NCI-H2196 (cell line): ENCODE measurements around the gene C14orf180.

Experiments used
- DNase-seq: peaks from one replicate; lab custom pipeline; 2025; ENCODE audit not compliant: unreplicated experiment; lab: John Stamatoyannopoulos, UW

C14orf180 gene

DNA sequence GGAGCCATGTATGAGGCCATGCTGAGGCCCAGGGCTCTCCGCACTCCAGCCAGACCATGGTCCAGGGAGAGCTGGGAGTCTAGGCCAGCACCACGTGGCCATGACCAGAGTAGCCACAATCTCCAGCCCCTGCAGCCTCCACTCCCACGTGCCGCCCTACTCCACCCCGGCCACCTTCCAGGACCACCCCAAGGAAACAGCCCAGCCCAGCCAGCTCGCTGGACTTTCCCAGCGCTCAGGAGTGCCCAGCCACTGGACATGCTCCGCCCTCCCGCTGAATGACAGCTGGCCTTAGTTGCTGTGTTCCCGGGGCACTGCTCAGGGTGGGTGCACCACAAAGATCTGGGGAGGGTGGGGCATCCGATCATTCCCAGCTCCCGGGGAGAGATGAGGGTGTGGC is 2.1 kb upstream of the C14orf180 start:
- no peak for DNase-seq

DNA sequence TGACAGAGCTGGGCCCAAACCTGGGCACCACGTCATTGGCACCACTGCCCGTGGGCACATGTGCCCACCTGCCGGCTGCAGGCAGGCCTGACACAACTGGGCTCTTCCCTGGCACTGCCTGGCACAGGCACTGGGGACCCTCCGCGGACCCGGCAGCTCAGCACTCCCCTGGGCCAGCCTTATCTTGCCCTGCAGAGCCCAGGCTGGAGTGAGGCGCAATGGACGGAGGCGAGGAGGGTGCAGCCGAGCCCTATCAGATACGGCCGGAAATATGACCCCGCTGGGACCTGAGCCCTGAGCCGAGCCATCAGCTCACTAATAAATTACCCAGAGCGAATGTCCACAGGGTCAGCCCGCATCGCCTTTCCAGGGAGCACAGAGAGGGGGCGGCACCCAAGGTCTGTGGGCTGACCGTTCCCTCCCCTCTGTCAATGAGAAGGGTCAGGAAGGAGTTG is 1.7 kb upstream of the C14orf180 start:
- DNase-seq: no peak

DNA sequence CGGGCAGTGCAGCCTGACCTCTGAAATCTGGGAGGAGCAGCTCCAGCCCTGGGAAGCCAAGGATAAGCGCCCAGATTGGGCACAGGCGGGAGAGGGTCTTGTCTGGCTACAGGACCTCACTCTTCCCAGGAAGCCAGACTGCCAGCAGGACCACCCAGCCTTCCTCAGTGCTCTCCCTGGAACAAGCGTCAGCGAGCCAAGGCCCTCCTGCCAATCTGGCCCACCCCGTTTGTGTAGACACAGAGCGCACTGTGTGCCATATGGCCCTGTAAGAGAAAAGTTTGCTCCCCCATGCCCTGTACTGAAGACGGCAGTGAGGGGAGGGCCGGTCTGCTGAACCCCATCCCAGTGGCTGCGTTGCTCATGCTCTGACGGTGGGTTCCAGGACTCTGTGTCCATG is 1.2 kb upstream of the C14orf180 start:
- DNase-seq: no peak

DNA sequence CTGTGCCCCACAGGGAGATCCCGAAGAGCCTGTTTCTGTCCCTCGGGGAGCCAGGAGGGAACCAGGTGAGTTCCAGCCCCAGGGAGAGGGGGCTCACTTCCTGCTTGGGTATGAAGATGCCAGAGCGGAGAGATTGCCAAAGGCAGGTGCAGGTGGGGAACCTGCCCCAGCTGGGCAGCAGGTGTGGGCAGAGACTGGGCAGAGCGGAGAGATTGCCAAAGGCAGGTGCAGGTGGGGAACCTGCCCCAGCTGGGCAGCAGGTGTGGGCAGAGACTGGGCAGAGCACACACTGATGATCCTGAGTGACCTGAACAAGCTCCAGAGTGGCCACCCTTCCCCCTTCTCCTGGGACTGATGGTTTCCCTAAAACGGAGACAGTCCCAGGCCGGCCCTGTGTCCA is 375 bp downstream of the C14orf180 start:
- DNase-seq: peak; percentile 10

DNA sequence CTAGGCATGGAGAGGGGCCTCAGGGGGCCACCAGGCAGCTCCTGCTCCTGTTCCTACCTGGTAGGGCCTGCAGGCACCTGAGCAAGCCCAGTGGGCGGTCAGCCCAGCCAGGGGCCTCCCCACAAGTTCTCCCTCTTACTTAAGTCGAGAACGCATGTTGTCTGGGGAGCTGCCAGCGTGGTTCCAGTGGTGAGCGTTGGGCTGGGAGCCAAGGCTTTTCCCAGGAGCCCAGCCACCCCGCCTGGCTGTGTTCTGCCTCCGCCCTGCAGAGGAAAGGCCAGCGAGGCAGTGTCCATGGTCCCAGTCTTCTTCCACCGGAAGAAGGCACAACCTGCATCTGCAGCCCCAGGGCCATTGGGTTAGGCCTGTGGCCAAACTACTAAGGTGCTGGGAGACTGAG is 1.4 kb downstream of the C14orf180 start:
- DNase-seq: no peak

DNA sequence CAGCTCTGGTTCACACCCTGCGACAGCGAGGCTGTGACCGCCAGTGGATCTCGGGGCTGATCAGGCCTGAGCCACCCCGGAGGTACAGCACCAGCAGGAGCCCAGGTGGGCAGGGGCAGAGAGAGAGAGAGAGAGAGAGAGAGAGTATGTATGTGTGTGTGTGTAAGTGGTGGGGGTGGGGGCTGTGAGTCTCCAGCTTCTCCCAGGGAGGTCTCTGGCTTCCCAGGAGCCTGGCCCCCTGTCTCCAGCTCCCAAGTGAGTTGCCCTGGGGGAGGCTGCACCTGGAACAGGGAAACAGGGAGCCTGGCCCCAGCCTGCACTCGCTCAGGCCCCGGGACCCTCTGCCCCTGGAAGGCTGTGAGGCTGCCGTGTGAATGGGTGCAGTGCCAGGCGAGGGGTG is 2.0 kb downstream of the C14orf180 start:
- DNase-seq: no peak

DNA sequence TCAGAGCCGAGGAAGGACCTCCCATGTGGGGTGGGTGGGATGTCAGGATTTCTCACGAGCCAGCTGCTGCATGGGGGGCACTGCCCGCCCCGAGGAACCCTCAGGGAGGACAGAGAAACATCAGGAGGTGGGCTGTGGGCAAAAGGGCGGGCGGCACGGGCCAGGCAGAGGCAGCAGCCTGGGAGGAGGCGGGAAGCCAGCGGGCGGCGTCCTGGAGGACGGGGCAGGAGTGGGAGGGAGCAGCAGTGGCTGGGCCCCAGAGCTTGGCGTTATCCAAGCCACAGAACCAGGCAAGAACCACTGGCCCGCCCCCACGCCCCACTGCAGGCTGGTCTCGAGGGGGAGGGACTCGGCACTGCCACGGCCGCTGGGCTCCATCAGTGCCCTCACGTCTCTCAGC is 2.4 kb downstream of the C14orf180 start:
- no peak for DNase-seq

DNA sequence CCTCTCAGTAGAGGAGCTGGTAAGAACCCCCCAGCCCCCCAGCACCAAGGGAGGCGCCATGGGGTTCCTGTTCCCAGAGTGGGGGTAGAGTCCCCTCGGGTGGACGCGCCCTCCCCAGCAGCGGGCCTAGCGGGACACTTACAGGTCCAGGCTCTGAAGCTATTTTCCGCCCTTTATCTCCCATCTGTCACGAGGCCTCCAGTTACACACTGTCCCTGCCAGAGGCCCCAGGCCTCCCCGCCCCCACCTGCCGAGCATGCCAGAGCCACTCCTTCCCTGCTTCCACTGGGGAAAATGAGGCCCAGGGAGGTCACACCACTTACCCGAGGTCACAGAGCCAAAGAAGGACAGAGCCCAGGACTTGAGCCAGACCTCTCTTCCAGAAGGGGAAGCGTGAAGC is 3.1 kb downstream of the C14orf180 start:
- DNase-seq: no peak

DNA sequence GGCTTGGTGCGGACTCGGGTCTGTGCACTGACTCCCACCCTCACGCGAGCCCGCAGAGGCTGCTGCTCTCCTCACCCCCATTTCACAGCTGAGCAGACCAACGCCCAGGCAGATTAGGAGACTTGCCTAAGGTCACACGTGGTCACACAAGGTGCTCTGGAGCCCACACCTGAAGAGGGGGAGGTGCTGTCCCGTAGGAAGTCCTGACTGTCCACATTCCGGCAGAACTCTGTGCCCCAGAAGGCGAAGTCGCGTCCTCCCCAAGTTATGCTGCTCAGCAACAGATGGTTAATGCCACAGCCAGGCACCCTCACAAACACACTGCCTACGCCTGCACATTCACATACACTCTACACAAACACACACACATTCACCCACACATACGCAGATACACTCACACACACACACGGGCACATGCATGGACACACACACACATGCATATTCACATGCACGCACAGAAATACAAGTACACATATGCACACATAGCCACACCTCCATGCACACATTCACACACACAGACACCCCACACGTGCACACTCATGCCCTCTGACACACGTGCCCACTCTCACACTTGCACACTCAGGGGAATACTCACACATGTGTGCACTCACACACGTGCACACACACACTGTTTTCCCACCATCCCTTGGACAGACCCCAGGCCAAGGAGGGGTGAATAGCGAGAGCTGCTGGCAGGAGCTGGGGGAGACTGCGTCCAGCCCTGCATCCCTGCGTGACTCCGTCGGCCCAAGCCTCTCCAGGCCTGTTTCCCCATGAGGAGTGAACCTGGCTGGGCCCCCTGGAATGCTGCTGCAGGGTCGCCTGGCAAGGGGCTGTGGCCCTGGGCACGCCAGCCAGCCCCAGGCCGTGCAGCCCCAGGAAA is 4.1 kb downstream of the C14orf180 start:
- no peak for DNase-seq

DNA sequence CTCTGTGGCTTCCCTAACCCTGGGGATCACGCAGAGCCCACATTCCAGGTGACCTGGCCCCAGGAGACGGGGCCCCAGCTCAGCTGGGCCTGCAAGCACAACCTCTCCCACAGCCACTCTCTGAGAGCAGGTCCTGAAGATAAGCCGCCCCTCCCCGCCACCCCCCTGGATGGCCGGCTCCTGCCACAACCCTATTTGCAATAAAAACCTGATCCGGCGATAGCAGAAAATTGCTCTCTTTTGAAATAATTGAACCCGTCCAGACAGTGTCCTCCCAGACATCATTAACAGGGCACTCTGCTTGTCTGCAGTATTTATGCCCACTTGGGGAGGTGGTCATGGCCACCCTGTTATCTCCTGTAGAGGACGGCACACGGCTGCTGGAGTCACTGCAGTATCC is 5.0 kb downstream of the C14orf180 start:
- DNase-seq: no peak

DNA sequence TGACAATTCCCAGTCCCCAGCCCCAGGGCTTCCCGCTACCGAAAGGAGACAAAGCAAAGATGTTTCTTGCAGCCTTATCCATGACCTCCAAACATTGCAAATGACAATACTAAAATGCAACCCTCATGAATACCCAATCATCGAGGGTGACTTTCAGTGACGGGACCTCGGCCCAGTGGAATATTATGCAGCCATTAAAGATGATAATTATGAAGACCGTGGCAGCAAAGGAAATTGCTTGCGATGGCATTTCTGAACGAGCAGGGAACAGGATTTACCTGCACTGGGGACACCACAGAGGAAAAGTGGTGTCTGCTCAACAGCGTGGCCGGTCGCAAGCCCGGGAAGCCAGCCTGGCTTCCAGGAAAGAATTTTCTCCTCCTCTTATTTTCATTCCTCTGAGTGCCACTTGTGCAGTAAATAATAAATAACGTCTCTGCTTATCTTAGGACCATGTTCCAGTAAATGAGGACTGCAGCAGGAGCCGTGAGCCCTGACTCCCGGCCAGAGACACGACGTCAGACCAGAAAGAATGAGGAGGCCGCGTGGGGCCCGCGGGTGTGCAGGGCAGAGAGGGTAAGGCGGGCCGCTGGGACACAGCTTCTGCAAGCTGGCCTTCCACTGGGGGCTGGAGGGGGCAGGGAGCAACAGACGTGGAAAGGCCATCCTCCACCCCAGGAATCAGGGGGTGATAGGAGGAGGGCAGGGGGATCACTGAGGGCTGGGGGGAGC is 6.6 kb downstream of the C14orf180 start:
- no peak for DNase-seq

DNA sequence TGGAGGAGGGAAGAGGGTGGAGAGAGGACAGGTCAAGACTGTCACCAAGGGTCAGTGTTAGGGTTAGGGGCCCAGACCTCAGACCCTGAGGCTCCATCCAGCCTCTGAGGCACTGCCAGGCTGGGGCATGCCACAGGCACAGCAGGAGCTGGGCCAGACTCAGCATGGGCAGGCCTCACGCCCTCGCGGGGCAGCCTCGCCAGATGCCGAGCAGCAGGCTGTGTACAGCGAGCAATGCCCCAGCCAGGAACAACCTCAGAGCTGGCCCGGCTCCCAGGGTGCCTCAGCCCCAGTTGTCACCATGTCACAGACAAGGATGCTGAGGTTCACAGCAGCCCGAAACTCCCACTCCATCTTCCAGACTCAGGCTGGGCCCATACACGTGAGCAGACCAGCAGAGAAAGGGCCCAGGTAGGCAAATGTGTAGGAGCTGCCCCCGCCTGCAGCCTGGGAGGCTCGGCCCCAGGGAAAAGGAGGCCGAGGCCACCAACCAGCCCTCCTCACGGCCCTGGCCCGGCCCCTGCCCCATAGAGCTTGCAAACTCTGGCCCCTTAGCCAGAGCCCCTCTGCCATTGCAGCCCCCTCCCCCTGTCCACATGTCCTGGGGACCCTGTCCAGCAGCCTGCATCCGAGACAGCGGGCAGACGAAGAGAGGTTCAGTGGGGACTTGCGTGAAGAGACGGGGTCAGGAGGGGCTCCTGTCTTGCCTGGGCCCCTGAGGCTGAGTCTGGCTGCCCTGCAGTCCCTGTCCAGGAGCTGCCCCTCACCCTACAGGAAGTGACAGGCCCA is 7.5 kb downstream of the C14orf180 start:
- no peak for DNase-seq

DNA sequence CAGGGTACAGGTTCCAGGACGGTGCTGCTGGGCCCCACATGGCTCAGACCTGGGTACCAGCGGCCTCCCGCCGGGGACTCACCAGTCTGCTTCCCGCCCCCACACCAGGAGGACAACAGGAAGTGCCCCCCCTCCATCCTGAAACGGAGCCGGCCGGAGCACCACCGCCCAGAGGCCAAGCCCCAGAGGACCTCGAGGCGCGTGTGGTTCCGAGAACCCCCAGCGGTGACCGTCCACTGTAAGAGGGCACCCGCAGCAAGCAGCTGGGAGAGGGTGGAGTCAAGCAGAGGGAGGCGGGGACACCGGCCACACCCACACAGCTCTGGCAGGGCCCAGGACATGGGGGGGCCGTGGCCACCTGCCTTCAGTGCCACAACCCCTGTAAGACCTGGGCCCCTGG is 8.1 kb downstream of the C14orf180 start:
- DNase-seq: no peak

DNA sequence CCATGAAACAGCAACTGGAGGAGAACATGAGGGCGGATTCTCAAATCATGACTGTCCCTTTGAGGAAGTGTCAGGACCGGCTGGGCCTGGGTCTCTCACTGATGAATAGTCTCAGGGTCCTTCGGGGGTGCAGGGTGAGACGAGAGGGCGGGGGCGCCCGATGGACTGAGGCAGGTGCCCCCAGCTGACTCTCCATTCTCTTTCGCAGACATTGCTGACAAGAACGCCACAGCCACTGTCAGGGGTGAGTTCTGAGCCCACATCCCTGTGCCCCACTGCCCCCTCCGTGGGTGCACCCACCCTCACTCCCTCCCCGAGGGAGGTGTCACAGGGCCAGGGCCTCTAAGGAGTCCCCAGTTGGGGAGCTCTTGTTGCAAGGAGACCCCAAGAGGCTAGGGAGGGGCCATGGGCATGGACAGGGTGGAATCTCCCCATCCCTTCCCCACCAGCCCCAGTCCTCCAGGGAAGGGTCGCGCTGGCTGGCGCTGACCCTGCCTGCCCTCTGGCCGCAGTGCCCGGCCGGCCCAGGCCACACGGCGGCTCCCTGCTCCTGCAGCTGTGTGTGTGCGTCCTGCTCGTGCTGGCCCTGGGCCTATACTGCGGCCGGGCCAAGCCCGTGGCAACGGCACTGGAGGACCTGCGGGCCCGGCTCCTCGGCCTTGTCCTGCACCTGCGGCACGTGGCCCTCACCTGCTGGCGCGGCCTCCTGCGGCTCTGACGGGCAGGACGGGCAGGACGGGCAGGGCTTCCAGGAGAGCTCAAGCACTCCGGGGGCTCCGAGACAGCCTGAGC is 8.7 kb downstream of the C14orf180 start:
- DNase-seq: peak; percentile 54

DNA sequence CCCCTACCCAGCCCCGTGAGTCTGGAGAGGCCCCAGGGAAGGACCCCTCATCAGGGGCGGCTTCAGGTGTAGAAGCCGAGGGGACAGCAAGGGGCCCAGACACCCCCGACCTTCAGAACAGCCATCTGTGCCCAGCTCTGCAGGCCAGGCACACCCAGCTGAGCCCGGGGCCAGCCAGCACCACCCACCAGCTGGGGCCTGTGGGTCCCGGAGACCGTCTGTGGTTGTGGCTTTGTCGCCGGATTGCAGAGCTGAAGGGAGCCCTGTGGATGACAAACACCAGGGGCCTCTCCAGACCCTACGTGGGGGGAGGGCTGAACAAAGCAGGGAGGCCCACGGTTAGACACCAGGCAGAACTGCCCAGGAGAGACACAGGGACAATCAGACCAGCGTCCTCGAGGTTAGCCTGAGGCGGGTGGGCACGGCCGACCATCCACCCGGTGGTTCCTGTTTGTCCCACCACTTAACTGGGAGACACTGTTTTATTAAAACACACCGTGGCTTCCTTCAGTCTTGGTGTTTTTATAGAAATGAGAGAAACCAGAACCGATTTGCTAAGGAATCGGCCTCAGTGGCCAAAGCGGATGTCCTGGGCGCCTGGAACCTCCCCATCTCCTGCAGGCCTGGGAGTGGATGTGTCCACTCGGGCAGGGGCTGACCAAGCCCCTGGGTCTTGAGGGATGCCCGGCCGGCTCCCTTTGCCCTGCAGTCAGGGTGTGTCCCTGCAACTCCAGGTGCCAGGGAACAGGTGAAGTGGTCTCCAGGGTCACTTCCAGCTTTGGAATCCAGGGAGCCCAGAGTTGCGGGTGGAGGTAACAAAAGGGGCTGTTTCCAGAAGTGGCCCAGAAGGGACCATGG is 10.0 kb downstream of the C14orf180 start:
- DNase-seq: no peak

DNA sequence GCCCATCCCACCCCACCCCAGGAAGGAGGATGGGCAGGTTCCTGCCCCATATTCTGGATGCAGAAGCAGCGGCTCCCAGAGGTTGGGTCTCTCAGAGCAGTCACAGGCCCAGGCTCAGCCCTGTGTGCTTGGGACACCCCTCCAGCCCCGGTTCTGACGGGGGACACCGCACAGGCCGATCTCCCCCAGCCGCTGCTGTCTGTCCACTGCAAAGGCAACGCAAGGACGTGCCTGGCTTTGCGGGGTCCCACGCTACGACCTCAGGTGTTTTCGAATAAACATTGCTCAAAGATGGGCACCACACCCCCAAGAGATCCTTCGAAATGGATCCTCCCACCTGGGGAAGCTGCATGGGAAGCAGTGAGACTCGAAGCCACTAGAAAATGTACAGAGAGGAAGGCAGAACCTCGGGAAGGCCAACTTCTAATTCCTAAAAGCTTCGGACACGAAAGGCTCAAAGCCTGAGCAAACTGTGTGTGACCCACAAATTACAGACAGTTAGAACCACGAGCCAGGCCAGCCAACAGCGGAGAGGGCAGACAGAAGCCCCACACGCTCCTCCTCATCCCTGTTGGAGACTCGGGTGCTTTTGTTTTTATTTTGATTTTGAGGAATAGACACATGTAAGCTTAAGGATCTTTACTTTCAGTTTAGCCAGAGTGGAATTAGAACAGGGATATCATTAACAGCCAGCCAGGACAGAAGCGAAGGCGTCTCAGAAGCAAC is 10.8 kb downstream of the C14orf180 start:
- DNase-seq: no peak

DNA sequence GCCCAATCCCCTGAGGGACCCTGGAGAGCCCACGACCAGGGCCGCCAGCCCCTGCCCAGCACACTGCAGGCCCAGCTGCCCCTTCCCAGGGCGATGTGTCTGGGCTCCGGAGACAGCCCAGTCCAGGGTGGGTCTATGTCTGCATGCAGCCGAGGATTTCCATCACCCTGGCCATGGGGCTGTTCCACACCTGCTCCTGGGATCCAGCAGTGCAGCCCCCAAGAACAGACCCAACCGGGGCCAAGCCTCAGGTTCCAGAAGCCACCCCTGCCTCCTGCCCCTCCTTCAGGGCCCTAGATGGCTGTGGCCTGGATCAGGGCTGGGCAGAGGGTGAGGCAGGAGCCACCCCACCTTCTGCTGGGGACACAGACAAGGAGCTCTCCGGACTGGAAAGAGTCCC is 11.5 kb downstream of the C14orf180 start:
- DNase-seq: no peak

DNA sequence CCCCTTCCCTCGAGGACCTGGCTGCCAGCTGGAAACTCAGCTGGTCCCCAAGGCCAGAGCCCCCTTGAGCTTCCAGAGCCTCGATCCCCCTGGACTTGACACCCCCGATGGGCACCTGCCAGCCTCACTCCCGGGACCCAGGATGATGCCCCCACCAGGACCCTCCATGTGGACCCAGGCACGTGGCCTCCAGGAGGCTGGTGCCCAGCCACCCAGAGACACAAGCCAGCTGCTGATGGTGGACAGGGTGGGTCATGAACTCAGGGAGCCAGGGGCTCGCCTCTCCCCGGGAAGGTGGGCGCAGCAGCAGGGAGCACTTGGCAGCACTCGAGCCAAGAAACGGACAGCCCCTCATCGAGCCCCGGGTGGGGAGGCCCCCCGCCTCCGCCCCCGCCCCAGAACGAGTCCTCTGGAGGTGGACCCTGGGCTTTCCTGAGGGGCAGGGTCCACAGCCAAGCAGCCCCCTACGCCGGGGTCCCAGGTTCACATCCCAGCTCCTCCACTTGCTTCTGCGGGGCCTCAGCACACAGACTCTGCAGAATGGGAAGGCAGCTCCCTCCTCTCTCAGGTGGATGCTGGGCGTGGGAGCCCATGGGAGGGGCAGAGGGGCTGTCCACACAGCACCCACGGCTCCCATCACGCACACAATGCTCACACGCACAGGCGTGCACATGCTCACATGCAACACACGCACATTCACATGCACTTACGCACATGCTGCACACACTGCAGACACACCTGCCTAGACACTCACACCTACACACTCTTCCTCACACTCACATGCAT is 12.1 kb downstream of the C14orf180 start:
- DNase-seq: no peak
